H1 (cell line): ENCODE measurements around the gene SLC1A7. TPM values are rescaled to one million over a fixed set of nuclear protein-coding genes. Genes with fewer than 3 reads are reported as not detected.

Experiments
- CTCF ChIA-PET: fragments of 300-600 bp; sonication (Branson Sonifier 250); formaldehyde crosslinking; loops from one replicate; lab custom pipeline; 2021; ENCODE audit not compliant: partially characterized antibody; lab: Charles Lee
- POLR2A ChIA-PET: fragments of 300-600 bp; sonication (Branson Sonifier 250); formaldehyde crosslinking; loops from one replicate; lab custom pipeline; 2021; ENCODE audit warnings: inconsistent platforms; ENCODE audit not compliant: partially characterized antibody; lab: Charles Lee
- DNase-seq, 2 experiments: peaks; one replicate each; pipeline versions ENCODE4 v3.0.0 to v3.0.0-alpha.2; 2010 to 2022; ENCODE audit warnings: low spot score in 2 of 2, low read depth in 1 of 2, mixed read lengths in 1 of 2
- FAIRE-seq: peaks from 2 replicates; lab custom pipeline; 2011; peaks lifted over from hg19 to GRCh38; lab: Jason Lieb, UNC
- H2AFZ ChIP-seq: 2 replicates; pipeline ENCODE4 v1.8.1; 2012; ENCODE audit warnings: low read length, inconsistent platforms
- H2AK5ac ChIP-seq: 2 replicates; pipeline ENCODE4 v1.6.1; 2013; ENCODE audit warnings: low read depth, low read length
- H2BK120ac ChIP-seq: replicated peaks from 2 replicates; pipeline ENCODE3; 2013; ENCODE audit warnings: low read depth, low read length, inconsistent platforms
- H2BK12ac ChIP-seq: 2 replicates; pipeline ENCODE4 v1.6.1; 2013; ENCODE audit warnings: low read depth, low read length
- H2BK15ac ChIP-seq: 2 replicates; pipeline ENCODE4 v1.6.1; 2013; ENCODE audit warnings: low read length
- H2BK20ac ChIP-seq: 2 replicates; pipeline ENCODE4 v1.6.1; 2013; ENCODE audit warnings: low read length
- H2BK5ac ChIP-seq: 2 replicates; pipeline ENCODE4 v1.6.1; 2013; ENCODE audit warnings: low read depth, low read length
- H3K14ac ChIP-seq: 2 replicates; pipeline ENCODE4 v1.6.1; 2013; ENCODE audit warnings: inconsistent platforms; ENCODE audit not compliant: insufficient read length
- H3K18ac ChIP-seq: 2 replicates; pipeline ENCODE4 v1.6.1; 2013; ENCODE audit warnings: low read length; ENCODE audit errors: extremely low read depth
- H3K23ac ChIP-seq: 2 replicates; pipeline ENCODE4 v1.6.1; 2013; ENCODE audit warnings: inconsistent platforms; ENCODE audit not compliant: insufficient read length
- H3K23me2 ChIP-seq: 2 replicates; pipeline ENCODE4 v1.6.1; 2013; ENCODE audit warnings: low read depth, low read length
- H3K27ac ChIP-seq: 2 replicates; pipeline ENCODE4 v1.6.1; 2011; ENCODE audit warnings: low read depth, low read length, inconsistent platforms
- H3K27me3 ChIP-seq, 4 experiments: replicated peaks in 1 of 4; 1 replicate in 1 of 4; 2 replicates in 3 of 4; pipeline versions ENCODE4 v1.6.1 to v1.8.1; 2011 to 2013; ENCODE audit warnings: low read length in 3 of 4, mild to moderate bottlenecking in 3 of 4, inconsistent platforms in 2 of 4, mixed read lengths in 2 of 4, moderate library complexity in 1 of 4; ENCODE audit not compliant: control insufficient read depth in 3 of 4, insufficient read depth in 3 of 4; ENCODE audit errors: extremely low read depth in 1 of 4
- H3K36me3 ChIP-seq, 4 experiments: 2 replicates each; pipeline versions ENCODE4 v1.6.1 to v1.8.1; 2011 to 2013; ENCODE audit warnings: mild to moderate bottlenecking in 4 of 4, low read length in 3 of 4, moderate library complexity in 2 of 4, control low read depth in 1 of 4, inconsistent platforms in 1 of 4; ENCODE audit not compliant: insufficient read depth in 4 of 4, control insufficient read depth in 2 of 4
- H3K4ac ChIP-seq: replicated peaks from 2 replicates; pipeline ENCODE3; 2013; ENCODE audit warnings: low read length, low read depth, mixed read lengths, inconsistent platforms; ENCODE audit not compliant: insufficient read length
- H3K4me1 ChIP-seq, 4 experiments: replicated peaks in 1 of 4; 1 replicate in 1 of 4; 2 replicates in 3 of 4; pipeline versions ENCODE4 v1.6.1 to v1.8.1; 2011 to 2013; ENCODE audit warnings: low read length in 3 of 4, inconsistent platforms in 2 of 4, mixed read lengths in 1 of 4; ENCODE audit not compliant: insufficient read depth in 4 of 4, control insufficient read depth in 3 of 4
- H3K4me2 ChIP-seq, 2 experiments: 2 replicates each; pipeline versions ENCODE4 v1.6.1 to v1.8.1; 2011 to 2013; ENCODE audit warnings: low read depth in 2 of 2, low read length in 2 of 2, control low read depth in 1 of 2, inconsistent platforms in 1 of 2, mild to moderate bottlenecking in 1 of 2; ENCODE audit not compliant: insufficient read depth in 1 of 2
- H3K4me3 ChIP-seq, 4 experiments: fragments of 200-600, 300-600 bp in 1 of 4; sonication (generic), shearing (Covaris generic), sonication (Bioruptor Twin) in 1 of 4; 2 replicates each; pipeline versions ENCODE4 v1.5.1 to v1.8.1; 2011 to 2016; ENCODE audit warnings: low read length in 4 of 4, low read depth in 3 of 4, control low read depth in 2 of 4, inconsistent platforms in 2 of 4, mild to moderate bottlenecking in 2 of 4, mixed read lengths in 1 of 4, moderate library complexity in 1 of 4; ENCODE audit not compliant: insufficient read depth in 2 of 4; ENCODE audit errors: extremely low read depth in 1 of 4
- H3K56ac ChIP-seq: replicated peaks from 2 replicates; pipeline ENCODE3; 2013; ENCODE audit warnings: low read depth, mild to moderate bottlenecking, mixed read lengths, low read length, inconsistent platforms; ENCODE audit not compliant: insufficient read length
- H3K79me1 ChIP-seq: 2 replicates; pipeline ENCODE4 v1.6.1; 2013; ENCODE audit warnings: low read depth, low read length, control low read depth
- H3K79me2 ChIP-seq, 2 experiments: 2 replicates each; pipeline versions ENCODE4 v1.6.1 to v1.8.1; 2012 to 2013; ENCODE audit warnings: low read length in 2 of 2, mild to moderate bottlenecking in 2 of 2, inconsistent platforms in 1 of 2; ENCODE audit not compliant: insufficient read depth in 2 of 2, control insufficient read depth in 1 of 2
- H3K9ac ChIP-seq, 4 experiments: replicated peaks in 1 of 4; 1 replicate in 1 of 4; 2 replicates in 3 of 4; pipeline versions ENCODE4 v1.6.1 to v1.8.1; 2011 to 2013; ENCODE audit warnings: low read depth in 3 of 4, low read length in 3 of 4, control low read depth in 2 of 4, mild to moderate bottlenecking in 2 of 4, moderate library complexity in 2 of 4, inconsistent platforms in 1 of 4; ENCODE audit errors: extremely low read depth in 1 of 4
- H3K9me3 ChIP-seq, 2 experiments: 2 replicates each; pipeline versions ENCODE4 v1.6.1 to v1.8.1; 2012 to 2013; ENCODE audit warnings: mild to moderate bottlenecking in 2 of 2, moderate library complexity in 2 of 2, control low read depth in 1 of 2, inconsistent platforms in 1 of 2, low read depth in 1 of 2, low read length in 1 of 2, mixed read lengths in 1 of 2; ENCODE audit not compliant: insufficient read depth in 2 of 2
- H4K20me1 ChIP-seq, 2 experiments: replicated peaks in 1 of 2; 2 replicates each; pipeline versions ENCODE3 to v1.8.1; 2011 to 2013; ENCODE audit warnings: inconsistent platforms in 2 of 2, low read length in 2 of 2, mild to moderate bottlenecking in 1 of 2; ENCODE audit not compliant: insufficient read depth in 2 of 2, control insufficient read depth in 1 of 2
- H4K5ac ChIP-seq: 2 replicates; pipeline ENCODE4 v1.6.1; 2013; ENCODE audit warnings: low read length, low read depth, mixed read lengths, inconsistent platforms; ENCODE audit not compliant: insufficient read length
- H4K8ac ChIP-seq: 2 replicates; pipeline ENCODE4 v1.8.0; 2013; ENCODE audit warnings: mild to moderate bottlenecking, moderate library complexity, low read length, inconsistent platforms; ENCODE audit not compliant: insufficient read depth; ENCODE audit errors: extremely low read depth
- H4K91ac ChIP-seq: replicated peaks from 2 replicates; pipeline ENCODE3; 2013; ENCODE audit warnings: low read length, mixed read lengths, inconsistent platforms; ENCODE audit not compliant: insufficient read length
- MAFK ChIP-seq: IDR thresholded peaks from 2 replicates; pipeline ENCODE4 v1.6.1; 2012; ENCODE audit warnings: low read depth, mild to moderate bottlenecking, improper control_type of control experiment, low read length
- WGBS, 2 experiments: shearing (Covaris generic) in 1 of 2; methylation state at CpG; one replicate each; pipeline versions ENCODE4 v1.1.6 to v1.1.7; 2013 to 2015; ENCODE audit warnings: low lambda C conversion rate in 2 of 2, mixed read lengths in 2 of 2, inconsistent platforms in 1 of 2, low coverage in 1 of 2, missing lambda C conversion rate in 1 of 2; ENCODE audit not compliant: insufficient replicate concordance in 2 of 2, insufficient coverage in 1 of 2, insufficient read length in 1 of 2; ENCODE audit errors: extremely low coverage in 1 of 2, missing lambda C conversion rate in 1 of 2; 5-methylcytosine and 5-hydroxymethylcytosine counted together
- polyA plus RNA-seq, 7 experiments: library from polyadenylated mRNA; depleted of rRNA in 3 of 7; stranded (reverse) in 5 of 7; unstranded in 2 of 7; fragments of >200 nt in 5 of 7; fragments of 200-250 nt in 2 of 7; gene quantifications; 1 replicate in 5 of 7; 2 replicates in 1 of 7; 4 replicates in 1 of 7; pipeline versions ENCODE4 v1.2.1 to v1.2.3, GENCODE V29; 2011 to 2013; ENCODE audit warnings: missing spikeins in 2 of 7, mixed read lengths in 2 of 7
- total RNA-seq: library from RNA; stranded (reverse); fragmentation: NEBNext Ultra II Directional; extraction: Animal tissue kit (Norgen Biotek cat#: 25700); gene quantifications from 2 replicates; pipeline ENCODE4 v1.2.1, GENCODE V29; 2021

Gene SLC1A7
- total and polyA plus RNA-seq, 2 of the 8 experiments (the other 6 are each of a cell fraction or from before 2014, with no cell fraction given), result not detected

DNA sequence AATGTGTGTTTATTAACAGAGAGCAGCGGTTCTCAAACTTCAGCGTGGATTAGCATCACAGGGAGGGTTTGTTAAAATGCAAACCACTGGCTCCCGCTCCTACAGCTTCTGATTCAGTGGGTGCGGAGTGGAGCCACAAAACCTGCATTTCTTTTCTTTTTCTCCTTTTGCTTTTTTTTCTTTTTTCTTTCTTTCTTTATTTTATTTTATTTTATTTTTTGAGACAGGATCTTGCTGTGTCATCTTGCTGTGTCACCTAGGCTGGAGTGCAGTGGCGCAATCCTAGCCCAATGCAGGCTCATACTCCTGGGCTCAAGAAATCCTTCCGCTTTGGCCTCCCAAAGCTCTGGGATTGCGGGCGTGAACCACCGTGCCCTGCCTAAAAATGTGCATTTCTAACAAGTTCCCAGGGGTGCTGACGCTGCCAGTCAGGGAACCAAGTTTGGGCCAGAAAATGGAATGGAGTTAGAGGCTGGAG, 20.9 kb upstream of the SLC1A7 start:
- no peaks in the 10 kb centered on the region for H3K27me3 ChIP-seq
- no peaks in the 10 kb centered on the region for H3K79me1 ChIP-seq
- H2AFZ ChIP-seq, result peak overlapping the region; percentile 47; the same call in 1 of the 2 replicates
- no peak overlapping the region for H3K4me3 ChIP-seq
- no peak for FAIRE-seq
- no peak overlapping the region for H4K8ac ChIP-seq
- H4K91ac ChIP-seq, result no peak overlapping the region
- H3K14ac ChIP-seq, result no peak overlapping the region
- peak overlapping the region; percentile 75; the same call in 1 of the 2 replicates for H2BK20ac ChIP-seq
- no peak overlapping the region for H3K27ac ChIP-seq
- peak overlapping the region; percentile 10 to 28; a peak in 2 of 4 replicates for H3K4me2 ChIP-seq
- no peak overlapping the region for H3K9ac ChIP-seq
- H2BK12ac ChIP-seq, result no peak overlapping the region
- peaks cover 0 to 12% (median 6%) of the 10 kb centered on the region in 4 experiments; a peak in 3 of 7 replicates for H3K4me1 ChIP-seq
- CTCF ChIA-PET, result interaction anchor here (0.5 to 2.9 kb wide), 9 partner anchors 10 to 1324 kb away, joined by 3 to 14 read pairs (median 3); no protein-coding TSS in a partner anchor
- H3K79me2 ChIP-seq, result no peaks in the 10 kb centered on the region
- H2AK5ac ChIP-seq, result no peak overlapping the region
- no peak overlapping the region for H3K4ac ChIP-seq
- H3K36me3 ChIP-seq, result no peaks in the 10 kb centered on the region
- H2BK5ac ChIP-seq, result no peak overlapping the region
- no peak for DNase-seq
- H3K18ac ChIP-seq, result no peak overlapping the region
- POLR2A ChIA-PET, result interaction anchor here (0.6 kb wide), 1 partner anchor 245 kb away, joined by 3 read pairs; no protein-coding TSS in a partner anchor
- no peak overlapping the region for H4K5ac ChIP-seq
- no peak overlapping the region for H3K56ac ChIP-seq
- WGBS, 2 experiments, result 28% methylated on average over 10 of the region's 10 CpGs; no CpG with 5 or more reads in 1 of the 2 experiments
- no peak overlapping the region for H3K23ac ChIP-seq
- H2BK120ac ChIP-seq, result no peak overlapping the region
- H3K23me2 ChIP-seq, result no peaks in the 10 kb centered on the region
- H3K9me3 ChIP-seq, result no peaks in the 10 kb centered on the region
- no peaks in the 10 kb centered on the region for H4K20me1 ChIP-seq
- no peak overlapping the region for H2BK15ac ChIP-seq
- peak; percentile 64; the same call in 1 of the 2 replicates for TF ChIP-seq MAFK
